VCaP (cell line): ENCODE measurements around the gene MARCHF5.
"Not testable (repeated sequence)": the region's sequence is repeated elsewhere in the genome, so short reads cannot be mapped to it uniquely, and the experiment has no call there.

Experiments used
- H3K27ac ChIP-seq: fragments of 450-650 bp; 2 replicates; pipeline ENCODE4 v1.5.1; 2017
- CTCF ChIP-seq: fragments of 450-650 bp; conservative IDR thresholded peaks from 2 replicates; pipeline ENCODE4 v1.5.1; 2017; ENCODE audit warnings: mild to moderate bottlenecking, moderate library complexity

The MARCHF5 gene

DNA sequence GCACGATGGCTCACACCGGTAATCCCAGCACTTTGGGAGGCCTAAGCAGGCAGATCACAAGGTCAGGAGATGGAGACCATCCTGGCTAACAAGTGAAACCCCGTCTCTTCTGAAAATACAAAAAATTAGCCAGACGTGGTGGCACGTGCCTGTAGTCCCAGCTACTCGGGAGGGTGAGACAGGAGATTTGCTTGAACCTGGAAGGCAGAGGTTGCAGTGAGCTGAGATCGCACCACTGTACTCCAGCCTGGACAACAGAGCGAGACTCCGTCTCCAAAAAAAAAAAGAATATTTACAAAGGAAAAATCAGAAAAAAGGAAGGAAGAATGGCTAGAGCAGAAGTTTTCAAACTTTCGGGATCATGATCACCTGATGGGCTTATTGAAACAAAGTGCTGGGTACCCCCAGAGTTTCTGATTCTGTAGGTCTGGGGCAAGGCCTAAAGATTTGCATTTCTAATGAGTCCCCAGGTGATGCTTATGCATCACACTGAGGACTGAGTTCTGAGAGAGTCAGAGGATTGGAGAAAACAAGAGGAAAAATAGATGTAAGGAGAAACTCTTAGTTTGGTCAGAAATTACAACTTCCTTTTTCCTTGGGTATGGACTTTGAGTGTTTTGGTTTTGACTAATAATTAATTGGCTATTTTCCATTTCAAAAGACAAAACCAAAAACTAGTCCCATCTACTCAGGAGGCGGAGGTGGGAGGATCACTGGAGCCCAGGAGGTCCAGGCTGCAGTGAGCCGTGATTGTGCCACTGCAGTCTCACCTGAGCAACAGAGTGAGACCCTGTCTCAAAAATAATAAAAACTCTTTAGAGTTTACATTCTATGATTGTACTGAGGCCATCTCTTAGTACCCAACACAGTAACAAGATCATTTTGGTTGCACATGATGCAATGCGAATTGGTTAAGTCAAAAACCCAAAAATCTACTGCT lies 14.4 kb downstream of the MARCHF5 start:
- H3K27ac ChIP-seq = no peak overlapping the region
- no peak for TF ChIP-seq CTCF

GRCh38 chr10:92309272-92309671 lies 18.3 kb downstream of the MARCHF5 start:
- H3K27ac ChIP-seq = no peak overlapping the region
- TF ChIP-seq CTCF = no peak

DNA sequence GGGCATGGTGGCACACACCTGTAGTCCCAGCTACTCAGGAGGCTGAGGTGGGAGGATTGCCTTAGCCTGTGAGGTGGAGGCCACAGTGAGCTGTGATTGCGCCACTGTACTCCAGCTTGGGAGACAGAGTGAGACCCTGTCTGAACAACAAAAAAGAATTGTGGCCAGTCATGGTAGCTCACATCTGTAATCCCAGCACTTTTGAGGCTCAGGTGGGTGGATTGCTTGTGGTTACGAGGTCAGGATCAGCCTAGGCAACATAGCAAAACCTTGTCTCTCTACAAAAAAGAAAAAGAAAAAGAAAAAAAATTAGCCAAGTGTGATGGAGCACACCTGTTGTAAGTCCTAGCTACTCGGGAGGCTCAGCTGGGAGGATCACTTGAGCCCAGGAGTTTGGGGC lies 22.8 kb downstream of the MARCHF5 start:
- H3K27ac ChIP-seq = no peak overlapping the region
- TF ChIP-seq CTCF = no peak

DNA sequence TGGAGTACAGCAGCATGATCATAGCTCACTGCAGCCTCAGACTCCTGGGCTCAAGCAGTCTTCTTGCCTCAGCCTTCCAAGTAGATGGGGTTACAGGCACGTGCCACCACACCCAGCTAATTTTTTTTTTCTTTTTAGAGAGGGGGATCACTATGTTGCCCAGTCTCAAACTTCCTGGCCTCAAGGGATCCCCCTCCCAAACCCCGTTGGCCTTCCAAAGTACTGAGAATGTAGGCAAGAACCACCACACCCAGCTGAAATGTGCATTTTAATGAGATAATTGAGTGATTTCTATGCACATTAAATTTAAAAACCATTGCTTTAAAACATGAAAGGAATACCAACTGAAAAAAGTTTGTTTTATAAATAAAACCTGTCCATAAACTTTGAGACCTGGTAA lies 25.6 kb downstream of the MARCHF5 start:
- TF ChIP-seq CTCF = no peak

DNA sequence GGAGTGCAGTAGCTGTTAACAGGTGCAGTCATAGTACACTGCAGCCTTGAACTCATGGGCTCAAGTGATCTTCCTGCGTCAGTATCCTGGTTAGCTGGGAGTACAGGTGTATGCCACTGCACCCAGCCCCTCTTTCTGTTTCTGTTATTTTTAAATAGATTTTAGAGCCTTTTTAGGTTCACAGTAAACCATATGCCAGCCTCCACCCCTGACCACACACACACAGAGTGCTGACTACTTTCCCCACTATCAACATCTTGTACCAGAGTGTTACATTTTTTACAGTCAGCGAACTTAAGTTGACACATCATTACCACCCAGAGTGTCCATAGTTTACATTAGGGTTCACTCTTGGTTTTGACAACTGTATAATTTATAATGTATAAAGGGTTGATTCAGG lies 32.1 kb downstream of the MARCHF5 start:
- no peak for TF ChIP-seq CTCF
- H3K27ac ChIP-seq = no peak overlapping the region

More for the DNA sequence above, 25.6 kb downstream of the MARCHF5 start:
- H3K27ac ChIP-seq = no peak overlapping the region

GRCh38 chr10:92327445-92328433 lies 36.8 kb downstream of the MARCHF5 start:
- TF ChIP-seq CTCF = no peak
- H3K27ac ChIP-seq = no peak overlapping the region

GRCh38 chr10:92328993-92329392 lies 38.0 kb downstream of the MARCHF5 start:
- no peak overlapping the region for H3K27ac ChIP-seq

DNA sequence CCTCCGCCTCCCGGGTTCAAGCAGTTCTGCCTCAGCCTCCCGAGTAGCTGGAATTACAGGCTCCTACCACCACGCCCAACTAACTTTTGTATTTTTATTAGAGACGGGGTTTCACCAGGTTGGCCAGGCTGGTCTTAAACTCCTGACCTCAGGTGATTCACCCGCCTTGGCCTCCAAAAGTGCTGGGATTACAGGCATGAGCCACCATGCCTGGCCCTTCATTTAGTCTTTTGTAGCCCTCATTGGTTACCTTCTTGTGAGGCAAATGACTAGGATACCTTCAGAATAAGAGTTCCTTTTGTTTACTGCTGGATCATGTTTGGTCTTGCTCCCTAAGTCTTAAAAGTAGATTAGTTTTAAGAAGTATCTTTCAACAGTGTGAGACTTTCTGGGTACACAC lies 39.0 kb downstream of the MARCHF5 start:
- not testable (repeated sequence) for H3K27ac ChIP-seq

More at GRCh38 chr10:92328993-92329392, 38.0 kb downstream of the MARCHF5 start:
- no peak for TF ChIP-seq CTCF
